HUDEP-2 (cell line): ENCODE data around the gene XXYLT1.

Experiments
- DNase-seq, 76 experiments: peaks; one replicate each; lab custom pipeline; 2025; ENCODE audit not compliant: unreplicated experiment in 76 of 76; lab: John Stamatoyannopoulos, UW

The XXYLT1 gene

GRCh38 chr3:195253923-195254432 is 17.0 kb downstream of the XXYLT1 start:
- DNase-seq, result no peak

GRCh38 chr3:195251336-195252065 is 19.5 kb downstream of the XXYLT1 start:
- DNase-seq, result no peak

GRCh38 chr3:195250473-195251251 is 20.3 kb downstream of the XXYLT1 start:
- peak in 1 of 76 experiments; percentile 22 for DNase-seq

GRCh38 chr3:195249858-195250464 is 21.0 kb downstream of the XXYLT1 start:
- DNase-seq, result no peak

GRCh38 chr3:195249057-195249770 is 21.7 kb downstream of the XXYLT1 start:
- DNase-seq, result no peak

- DNase-seq, result no peak
Measured at GRCh38 chr3:195248281-195248680, 22.7 kb downstream of the XXYLT1 start.

GRCh38 chr3:195247863-195248189 is 23.1 kb downstream of the XXYLT1 start:
- peak in 1 of 76 experiments; percentile 10 for DNase-seq

GRCh38 chr3:195247086-195247862 is 23.7 kb downstream of the XXYLT1 start:
- DNase-seq, result no peak

- no peak for DNase-seq
Measured at GRCh38 chr3:195246581-195246995, 24.4 kb downstream of the XXYLT1 start.

- no peak for DNase-seq
Measured at GRCh38 chr3:195245531-195245951, 25.4 kb downstream of the XXYLT1 start.

GRCh38 chr3:195241592-195242355 is 29.2 kb downstream of the XXYLT1 start:
- DNase-seq, result no peak

GRCh38 chr3:195240939-195241338 is 30.0 kb downstream of the XXYLT1 start:
- no peak for DNase-seq

- DNase-seq, result no peak
Measured at GRCh38 chr3:195240171-195240701, 30.7 kb downstream of the XXYLT1 start.

- DNase-seq, result no peak
Measured at GRCh38 chr3:195239121-195239520, 31.8 kb downstream of the XXYLT1 start.

GRCh38 chr3:195238586-195239118 is 32.3 kb downstream of the XXYLT1 start:
- no peak for DNase-seq

GRCh38 chr3:195238081-195238571 is 32.8 kb downstream of the XXYLT1 start:
- no peak for DNase-seq

- DNase-seq, result no peak
Measured at GRCh38 chr3:195236801-195237570, 34.0 kb downstream of the XXYLT1 start.
